Chondrocyte (in vitro differentiated cells): ENCODE measurements around the gene MED13L. TPM values are rescaled to one million over a fixed set of nuclear protein-coding genes. Genes with fewer than 3 reads are reported as not detected.

Source experiments
- DNase-seq: peaks from one replicate; pipeline ENCODE4 v3.0.0; 2021; ENCODE audit warnings: mixed read lengths, low spot score
- H3K27ac Mint-ChIP-seq: one replicate; pipeline ENCODE4 v1.8.0; 2021; ENCODE audit warnings: mild to moderate bottlenecking, moderate library complexity, mixed read lengths; ENCODE audit not compliant: unreplicated experiment
- H3K27me3 Mint-ChIP-seq: 2 replicates; pipeline ENCODE4 v1.8.0; 2021; ENCODE audit warnings: low read depth, mixed read lengths
- H3K36me3 Mint-ChIP-seq: 2 replicates; pipeline ENCODE4 v1.8.0; 2021; ENCODE audit warnings: low read depth, mixed read lengths
- H3K4me1 Mint-ChIP-seq: 2 replicates; pipeline ENCODE4 v1.8.0; 2021; ENCODE audit warnings: low read depth, mild to moderate bottlenecking, mixed read lengths
- H3K4me3 Mint-ChIP-seq: one replicate; pipeline ENCODE4 v1.8.0; 2021; ENCODE audit warnings: mild to moderate bottlenecking, moderate library complexity, mixed read lengths; ENCODE audit not compliant: unreplicated experiment
- H3K9me3 Mint-ChIP-seq: 2 replicates; pipeline ENCODE4 v1.8.0; 2021; ENCODE audit warnings: low read depth, mixed read lengths
- CTCF ChIP-seq: fragments of 200-600 bp; sonication (generic); IDR thresholded peaks from 2 replicates; pipeline ENCODE4 v1.5.0; 2021; ENCODE audit warnings: antibody characterized with exemption, mild to moderate bottlenecking, moderate library complexity
- total RNA-seq: library from RNA; stranded (reverse); gene quantifications from 3 replicates; pipeline ENCODE4 v1.2.1, GENCODE V29; 2021

MED13L gene
- total RNA-seq, 1 donor from 2014 or later: 162 TPM

DNA sequence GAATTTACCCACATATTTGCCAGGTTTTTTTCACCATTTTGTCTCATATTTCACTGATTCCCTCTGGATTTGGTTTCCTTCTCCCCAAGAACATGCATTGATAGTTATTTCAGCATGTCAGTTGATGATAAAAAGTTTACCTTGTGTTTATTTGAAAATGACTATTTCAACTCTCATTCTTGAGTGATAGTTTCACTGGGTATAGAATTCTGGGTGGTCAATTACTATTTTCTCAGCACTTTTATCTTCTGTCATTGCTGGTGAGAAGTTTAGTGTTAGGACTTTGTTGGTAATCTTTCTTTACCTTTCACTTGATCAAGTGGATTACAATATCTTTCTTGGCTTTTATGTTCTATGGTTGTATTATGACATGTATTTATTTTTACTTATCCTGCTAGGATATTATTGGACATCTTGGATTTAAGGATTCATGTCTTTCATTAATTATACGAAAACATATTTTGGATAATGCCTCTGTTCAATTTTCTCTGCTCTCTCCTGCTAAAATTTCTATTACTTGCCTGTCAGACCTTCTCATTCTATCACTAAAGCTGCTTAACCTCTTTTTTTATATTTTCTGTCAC, 338.6 kb downstream of the MED13L start:
- Mint-ChIP-seq H3K4me1 (peaks cover 6% of the 10 kb centered on the region), H3K36me3 (peaks cover 4% of the 10 kb centered on the region), H3K27ac (no peak overlapping the region), H3K4me3 (no peak overlapping the region), H3K9me3 (peaks cover 15% of the 10 kb centered on the region), H3K27me3 (no peaks in the 10 kb centered on the region)
- no peak for DNase-seq
- no peak for TF ChIP-seq CTCF

- Mint-ChIP-seq H3K36me3 (peaks cover 4% of the 10 kb centered on the region), H3K27ac (no peak overlapping the region), H3K4me1 (peaks cover 6% of the 10 kb centered on the region), H3K27me3 (no peaks in the 10 kb centered on the region), H3K9me3 (peaks cover 15% of the 10 kb centered on the region), H3K4me3 (no peak overlapping the region)
- TF ChIP-seq CTCF: no peak
- no peak for DNase-seq
Observed at GRCh38 chr12:115936997-115937916, 340.2 kb downstream of the MED13L start.

DNA sequence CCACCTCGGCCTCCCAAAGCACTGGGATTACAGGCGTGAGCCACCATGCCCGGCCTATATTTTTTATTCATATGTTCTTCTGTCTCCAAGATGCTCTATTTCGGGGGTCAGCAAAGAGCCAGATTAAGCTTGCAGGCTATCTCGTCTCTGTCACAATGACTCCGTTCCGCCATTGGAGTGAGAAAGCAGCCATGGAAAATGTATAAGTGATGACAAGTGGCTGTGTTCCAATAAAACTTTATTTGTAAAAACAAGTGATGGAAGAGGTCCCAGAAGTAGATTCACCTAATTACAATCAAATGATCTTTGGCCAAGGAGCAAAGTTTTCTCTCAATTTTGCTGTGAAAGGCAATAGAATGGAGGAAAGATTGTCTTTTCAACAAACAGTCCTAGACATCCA, 342.6 kb downstream of the MED13L start:
- no peak overlapping the region for H3K27ac Mint-ChIP-seq
- DNase-seq: no peak
- no peaks in the 10 kb centered on the region for H3K27me3 Mint-ChIP-seq
- peaks cover 13% of the 10 kb centered on the region for H3K9me3 Mint-ChIP-seq
- H3K36me3 Mint-ChIP-seq: peaks cover 4% of the 10 kb centered on the region
- no peak for TF ChIP-seq CTCF
- H3K4me1 Mint-ChIP-seq: peaks cover 8% of the 10 kb centered on the region
- H3K4me3 Mint-ChIP-seq: no peak overlapping the region

DNA sequence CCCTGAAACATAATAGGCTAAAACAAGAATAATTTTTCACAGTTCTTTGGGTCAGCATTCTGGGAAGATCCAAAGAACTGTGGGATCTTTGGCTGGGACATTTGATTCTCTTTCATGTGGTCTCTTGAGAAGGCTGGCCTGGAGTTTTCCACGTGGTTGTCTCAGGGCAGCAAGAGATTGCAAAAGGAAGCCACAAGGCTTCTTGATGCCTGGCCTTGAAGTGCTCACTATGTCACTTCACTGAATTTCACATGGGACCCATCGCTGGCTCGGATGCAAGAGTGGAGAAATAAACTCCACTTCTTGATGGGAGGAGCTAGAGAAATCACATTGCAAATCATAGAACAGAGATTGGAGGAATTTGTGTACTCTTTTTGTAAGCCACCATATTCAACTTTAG, 343.4 kb downstream of the MED13L start:
- H3K36me3 Mint-ChIP-seq: peaks cover 1% of the 10 kb centered on the region
- no peak overlapping the region for H3K27ac Mint-ChIP-seq
- no peak for DNase-seq
- TF ChIP-seq CTCF: no peak
- peaks cover 10% of the 10 kb centered on the region for H3K9me3 Mint-ChIP-seq
- H3K27me3 Mint-ChIP-seq: no peaks in the 10 kb centered on the region
- no peak overlapping the region for H3K4me3 Mint-ChIP-seq
- peaks cover 8% of the 10 kb centered on the region for H3K4me1 Mint-ChIP-seq

DNA sequence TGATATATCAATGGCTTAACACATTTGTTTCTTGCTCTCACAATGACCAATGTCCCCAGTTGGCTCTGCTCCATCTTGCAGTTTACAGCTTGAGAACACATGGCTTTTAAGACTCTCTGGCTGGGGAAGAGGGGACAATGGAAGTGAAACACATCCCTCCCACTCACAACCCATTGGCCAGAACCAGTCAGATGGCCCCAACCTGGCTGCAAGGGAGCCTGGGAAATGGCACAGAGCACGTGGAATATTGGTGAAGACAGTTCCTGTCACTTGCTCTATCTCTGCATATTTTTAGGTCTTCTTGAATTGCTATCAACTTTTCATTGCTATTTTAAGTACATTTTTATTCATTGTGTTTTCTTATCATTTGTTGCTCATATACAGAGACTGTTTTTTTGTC, 345.4 kb downstream of the MED13L start:
- H3K36me3 Mint-ChIP-seq: no peaks in the 10 kb centered on the region
- no peaks in the 10 kb centered on the region for H3K9me3 Mint-ChIP-seq
- peaks cover 8% of the 10 kb centered on the region for H3K4me1 Mint-ChIP-seq
- TF ChIP-seq CTCF: no peak
- no peak overlapping the region for H3K4me3 Mint-ChIP-seq
- H3K27me3 Mint-ChIP-seq: peaks cover 2% of the 10 kb centered on the region
- H3K27ac Mint-ChIP-seq: no peak overlapping the region
- no peak for DNase-seq
